ENCODE results near the gene PAK6.

DNA sequence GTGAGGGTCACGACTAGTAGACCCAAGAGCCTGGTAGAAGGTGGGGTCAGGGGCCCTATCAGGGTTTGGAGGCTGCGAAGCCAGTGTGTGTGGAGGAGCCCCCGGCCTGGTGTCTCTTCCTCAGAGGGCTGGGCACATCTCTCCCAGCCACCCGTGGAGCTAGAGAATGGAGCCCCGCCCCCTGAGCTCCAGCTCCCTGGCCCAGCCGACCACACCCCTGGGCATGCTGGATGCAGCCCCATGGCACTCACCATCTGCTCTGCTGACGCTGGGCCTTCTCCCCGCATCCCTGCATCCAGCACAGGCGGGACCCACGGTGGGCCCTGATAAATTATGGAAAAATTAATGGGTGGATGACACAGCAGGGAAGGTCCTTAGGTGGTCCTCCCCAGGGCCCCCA is 26.5 kb downstream of the PAK6 start:
- TF ChIP-seq ZBTB1 (CRISPR knock-in tag; IDR thresholded peaks at IDR 0.05; ENCODE audit: borderline replicate concordance, low read depth), result no peak
- TF ChIP-seq XRCC4 (IDR thresholded peaks at IDR 0.05; ENCODE audit: extremely low read depth, insufficient read depth, insufficient read length), result no peak
- no peak for TF ChIP-seq USF2 (CRISPR knock-in tag; IDR thresholded peaks at IDR 0.05)
- TF ChIP-seq ZNF644 (tag; IDR thresholded peaks at IDR 0.05; ENCODE audit: low read depth), result no peak
- TF ChIP-seq, protein P1, sequence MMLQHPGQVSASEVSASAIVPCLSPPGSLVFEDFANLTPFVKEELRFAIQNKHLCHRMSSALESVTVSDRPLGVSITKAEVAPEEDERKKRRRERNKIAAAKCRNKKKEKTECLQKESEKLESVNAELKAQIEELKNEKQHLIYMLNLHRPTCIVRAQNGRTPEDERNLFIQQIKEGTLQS (IDR thresholded peaks at IDR 0.05), result no peak
- TF ChIP-seq, protein P1 (CRISPR knock-in tag; conservative IDR thresholded peaks at IDR 0.05), result no peak
- no peak for TF ChIP-seq SMAD3 (CRISPR knock-in tag; conservative IDR thresholded peaks at IDR 0.05)
- no peak for TF ChIP-seq RCOR1 (IDR thresholded peaks at IDR 0.05; ENCODE audit: borderline replicate concordance in 1 of 2, low read depth in 2 of 2, low read length in 2 of 2)
- TF ChIP-seq PHF20 (IDR thresholded peaks at IDR 0.05; ENCODE audit: partially characterized antibody), result no peak
- no peak for TF ChIP-seq THRA (IDR thresholded peaks at IDR 0.05)
- TF ChIP-seq POLR2AphosphoS5 (IDR thresholded peaks at IDR 0.05; ENCODE audit: control insufficient read depth, insufficient read depth, low read depth, low read length), result no peak
- TF ChIP-seq, protein P2, sequence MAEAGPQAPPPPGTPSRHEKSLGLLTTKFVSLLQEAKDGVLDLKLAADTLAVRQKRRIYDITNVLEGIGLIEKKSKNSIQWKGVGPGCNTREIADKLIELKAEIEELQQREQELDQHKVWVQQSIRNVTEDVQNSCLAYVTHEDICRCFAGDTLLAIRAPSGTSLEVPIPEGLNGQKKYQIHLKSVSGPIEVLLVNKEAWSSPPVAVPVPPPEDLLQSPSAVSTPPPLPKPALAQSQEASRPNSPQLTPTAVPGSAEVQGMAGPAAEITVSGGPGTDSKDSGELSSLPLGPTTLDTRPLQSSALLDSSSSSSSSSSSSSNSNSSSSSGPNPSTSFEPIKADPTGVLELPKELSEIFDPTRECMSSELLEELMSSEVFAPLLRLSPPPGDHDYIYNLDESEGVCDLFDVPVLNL (CRISPR knock-in tag; IDR thresholded peaks at IDR 0.05; ENCODE audit: low read depth), result no peak
- no peak for TF ChIP-seq TBP (optimal IDR thresholded peaks at IDR 0.05; ENCODE audit: low read depth, low read length)

Data from K562 (cell line).